DOHH2 (cell line): ENCODE results near the gene GSKIP.

Source experiments
- H3F3A ChIP-seq: fragments of 200-600 bp; sonication (generic), shearing (Covaris generic); 2 replicates; pipeline ENCODE4 v1.6.0; 2016; ENCODE audit warnings: antibody characterized with exemption, mild to moderate bottlenecking; ENCODE audit not compliant: control insufficient read depth, insufficient read depth
- H3K27ac ChIP-seq: fragments of 200-600 bp; sonication (generic); 2 replicates; pipeline ENCODE4 v1.5.1; 2014; ENCODE audit warnings: low read depth, mild to moderate bottlenecking, low read length, moderate library complexity
- H3K27me3 ChIP-seq: fragments of 200-600 bp; sonication (generic); 2 replicates; pipeline ENCODE4 v1.6.1; 2014; ENCODE audit warnings: mild to moderate bottlenecking, low read length, mixed read lengths; ENCODE audit not compliant: control insufficient read depth
- H3K36me3 ChIP-seq: fragments of 200-600 bp; sonication (generic); 2 replicates; pipeline ENCODE4 v1.6.1; 2014; ENCODE audit warnings: mild to moderate bottlenecking, low read length, moderate library complexity, mixed read lengths; ENCODE audit not compliant: control insufficient read depth
- H3K4me1 ChIP-seq: fragments of 200-600 bp; sonication (generic); 2 replicates; pipeline ENCODE4 v1.6.1; 2014; ENCODE audit warnings: mild to moderate bottlenecking, low read length, mixed read lengths; ENCODE audit not compliant: control insufficient read depth
- H3K4me2 ChIP-seq: fragments of 200-600 bp; sonication (generic); 2 replicates; pipeline ENCODE4 v1.6.0; 2014; ENCODE audit warnings: mild to moderate bottlenecking, low read length, moderate library complexity
- H3K4me3 ChIP-seq: fragments of 200-600 bp; sonication (generic); 2 replicates; pipeline ENCODE4 v1.5.1; 2014; ENCODE audit warnings: mild to moderate bottlenecking, low read length, mixed read lengths
- H3K79me2 ChIP-seq: fragments of 200-600 bp; sonication (generic); 2 replicates; pipeline ENCODE4 v1.6.1; 2014; ENCODE audit warnings: mild to moderate bottlenecking, low read length, mixed read lengths; ENCODE audit not compliant: control insufficient read depth
- H3K9me2 ChIP-seq: fragments of 200-600 bp; sonication (generic); replicated peaks from 2 replicates; pipeline ENCODE4 v1.6.1; 2014; ENCODE audit warnings: mild to moderate bottlenecking, low read length, mixed read lengths; ENCODE audit not compliant: control insufficient read depth
- H3K9me3 ChIP-seq: fragments of 200-600 bp; sonication (generic); 2 replicates; pipeline ENCODE4 v1.6.1; 2014; ENCODE audit warnings: antibody characterized with exemption, low read length, mixed read lengths; ENCODE audit not compliant: control insufficient read depth, insufficient read depth
- H4K20me1 ChIP-seq: fragments of 200-600 bp; sonication (generic); 2 replicates; pipeline ENCODE4 v1.6.0; 2014; ENCODE audit warnings: low read depth, mild to moderate bottlenecking, antibody characterized with exemption, low read length, moderate library complexity; ENCODE audit not compliant: control insufficient read depth, insufficient read depth
- EZH2phosphoT487 ChIP-seq: fragments of 200-600 bp; sonication (generic); IDR thresholded peaks from 2 replicates; pipeline ENCODE4 v1.6.1; 2017; ENCODE audit warnings: borderline replicate concordance, mild to moderate bottlenecking, antibody characterized with exemption, low read length, moderate library complexity, mixed read lengths
- TF ChIP-seq, protein P1 (sequence below): fragments of 200-600 bp; sonication (generic); IDR thresholded peaks from one replicate; pipeline ENCODE4 v1.5.1; 2014; ENCODE audit warnings: antibody characterized with exemption, mild to moderate bottlenecking, low read depth, low read length; ENCODE audit not compliant: poor library complexity, severe bottlenecking

Gene GSKIP

DNA sequence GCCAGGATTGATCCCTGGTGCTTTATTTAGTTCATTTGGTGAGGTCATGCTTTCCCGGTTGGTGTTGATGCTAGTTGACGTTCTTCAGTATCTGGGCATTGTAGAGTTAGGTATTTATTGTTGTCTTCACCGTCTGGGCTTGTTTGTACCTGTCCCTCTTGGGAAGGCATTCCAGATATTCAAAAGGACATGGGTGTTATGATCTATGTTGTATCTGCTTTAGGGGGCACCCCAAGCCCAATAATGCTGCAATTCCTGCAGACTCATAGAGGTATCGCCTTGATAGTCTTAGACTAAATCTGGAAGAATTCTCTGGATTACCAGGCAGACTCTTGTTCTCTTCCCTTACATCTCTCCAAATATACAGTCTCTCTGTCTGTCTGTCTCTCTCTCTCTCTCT lies 70.7 kb downstream of the GSKIP start:
- H3K4me3 ChIP-seq = no peak overlapping the region
- no peak for TF ChIP-seq EZH2phosphoT487
- TF ChIP-seq, protein P1, sequence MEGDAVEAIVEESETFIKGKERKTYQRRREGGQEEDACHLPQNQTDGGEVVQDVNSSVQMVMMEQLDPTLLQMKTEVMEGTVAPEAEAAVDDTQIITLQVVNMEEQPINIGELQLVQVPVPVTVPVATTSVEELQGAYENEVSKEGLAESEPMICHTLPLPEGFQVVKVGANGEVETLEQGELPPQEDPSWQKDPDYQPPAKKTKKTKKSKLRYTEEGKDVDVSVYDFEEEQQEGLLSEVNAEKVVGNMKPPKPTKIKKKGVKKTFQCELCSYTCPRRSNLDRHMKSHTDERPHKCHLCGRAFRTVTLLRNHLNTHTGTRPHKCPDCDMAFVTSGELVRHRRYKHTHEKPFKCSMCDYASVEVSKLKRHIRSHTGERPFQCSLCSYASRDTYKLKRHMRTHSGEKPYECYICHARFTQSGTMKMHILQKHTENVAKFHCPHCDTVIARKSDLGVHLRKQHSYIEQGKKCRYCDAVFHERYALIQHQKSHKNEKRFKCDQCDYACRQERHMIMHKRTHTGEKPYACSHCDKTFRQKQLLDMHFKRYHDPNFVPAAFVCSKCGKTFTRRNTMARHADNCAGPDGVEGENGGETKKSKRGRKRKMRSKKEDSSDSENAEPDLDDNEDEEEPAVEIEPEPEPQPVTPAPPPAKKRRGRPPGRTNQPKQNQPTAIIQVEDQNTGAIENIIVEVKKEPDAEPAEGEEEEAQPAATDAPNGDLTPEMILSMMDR = no peak
- no peaks in the 10 kb centered on the region for H3K79me2 ChIP-seq
- no peaks in the 10 kb centered on the region for H3F3A ChIP-seq
- H3K27me3 ChIP-seq = no peaks in the 10 kb centered on the region
- no peak overlapping the region for H3K27ac ChIP-seq
- H3K4me1 ChIP-seq = no peaks in the 10 kb centered on the region
- H3K4me2 ChIP-seq = no peak overlapping the region
- no peaks in the 10 kb centered on the region for H3K36me3 ChIP-seq
- no peaks in the 10 kb centered on the region for H4K20me1 ChIP-seq
- H3K9me2 ChIP-seq = no peaks in the 10 kb centered on the region
- no peaks in the 10 kb centered on the region for H3K9me3 ChIP-seq
